ENCODE measurements around the gene SYMPK.

Gene SYMPK

DNA sequence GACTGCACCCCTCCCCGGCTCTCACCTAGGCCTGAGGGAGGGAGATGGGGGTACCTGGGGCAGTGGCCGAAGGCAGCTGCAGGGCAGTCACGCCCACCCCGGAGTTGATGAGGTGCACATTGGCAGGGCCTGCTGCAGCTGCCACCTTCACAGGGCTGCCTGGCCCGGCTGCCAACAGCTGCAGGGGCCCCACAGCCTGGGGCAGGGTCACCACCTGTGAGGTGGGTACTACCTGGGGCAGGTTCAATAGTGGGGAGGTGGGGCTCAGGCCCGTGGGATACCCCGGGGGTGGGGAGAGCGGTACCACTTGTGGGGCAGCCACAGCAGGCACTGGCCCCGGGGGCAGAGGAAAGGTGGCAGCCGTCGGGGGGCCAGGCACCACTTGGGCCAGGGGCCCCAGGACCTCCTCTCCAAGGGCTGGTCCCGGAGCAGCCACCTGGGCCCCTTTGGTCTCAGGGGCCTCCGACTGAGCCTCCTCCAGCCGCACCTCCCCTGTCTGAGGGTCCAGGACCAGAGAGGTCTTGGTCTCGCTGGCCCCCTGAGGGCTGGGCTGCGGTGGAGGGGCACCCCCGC is 96.6 kb downstream of the SYMPK start:
- Histone ChIP-seq H3K27me3 (ENCODE audit: insufficient read depth, low read depth, severe bottlenecking) (no peaks in the 10 kb centered on the region), H3K9me3 (ENCODE audit: severe bottlenecking) (no peaks in the 10 kb centered on the region), H3K36me3 (no peaks in the 10 kb centered on the region; the same call in 1 of the 2 replicates), H3K4me3 (ENCODE audit: low read depth, low read length) (no peak overlapping the region), H3K27ac (no peak overlapping the region)
- TF ChIP-seq, protein P1, sequence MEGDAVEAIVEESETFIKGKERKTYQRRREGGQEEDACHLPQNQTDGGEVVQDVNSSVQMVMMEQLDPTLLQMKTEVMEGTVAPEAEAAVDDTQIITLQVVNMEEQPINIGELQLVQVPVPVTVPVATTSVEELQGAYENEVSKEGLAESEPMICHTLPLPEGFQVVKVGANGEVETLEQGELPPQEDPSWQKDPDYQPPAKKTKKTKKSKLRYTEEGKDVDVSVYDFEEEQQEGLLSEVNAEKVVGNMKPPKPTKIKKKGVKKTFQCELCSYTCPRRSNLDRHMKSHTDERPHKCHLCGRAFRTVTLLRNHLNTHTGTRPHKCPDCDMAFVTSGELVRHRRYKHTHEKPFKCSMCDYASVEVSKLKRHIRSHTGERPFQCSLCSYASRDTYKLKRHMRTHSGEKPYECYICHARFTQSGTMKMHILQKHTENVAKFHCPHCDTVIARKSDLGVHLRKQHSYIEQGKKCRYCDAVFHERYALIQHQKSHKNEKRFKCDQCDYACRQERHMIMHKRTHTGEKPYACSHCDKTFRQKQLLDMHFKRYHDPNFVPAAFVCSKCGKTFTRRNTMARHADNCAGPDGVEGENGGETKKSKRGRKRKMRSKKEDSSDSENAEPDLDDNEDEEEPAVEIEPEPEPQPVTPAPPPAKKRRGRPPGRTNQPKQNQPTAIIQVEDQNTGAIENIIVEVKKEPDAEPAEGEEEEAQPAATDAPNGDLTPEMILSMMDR (IDR thresholded peaks at IDR 0.05; ENCODE audit: low read depth, low read length): no peak
- DNase-seq: no peak

DNA sequence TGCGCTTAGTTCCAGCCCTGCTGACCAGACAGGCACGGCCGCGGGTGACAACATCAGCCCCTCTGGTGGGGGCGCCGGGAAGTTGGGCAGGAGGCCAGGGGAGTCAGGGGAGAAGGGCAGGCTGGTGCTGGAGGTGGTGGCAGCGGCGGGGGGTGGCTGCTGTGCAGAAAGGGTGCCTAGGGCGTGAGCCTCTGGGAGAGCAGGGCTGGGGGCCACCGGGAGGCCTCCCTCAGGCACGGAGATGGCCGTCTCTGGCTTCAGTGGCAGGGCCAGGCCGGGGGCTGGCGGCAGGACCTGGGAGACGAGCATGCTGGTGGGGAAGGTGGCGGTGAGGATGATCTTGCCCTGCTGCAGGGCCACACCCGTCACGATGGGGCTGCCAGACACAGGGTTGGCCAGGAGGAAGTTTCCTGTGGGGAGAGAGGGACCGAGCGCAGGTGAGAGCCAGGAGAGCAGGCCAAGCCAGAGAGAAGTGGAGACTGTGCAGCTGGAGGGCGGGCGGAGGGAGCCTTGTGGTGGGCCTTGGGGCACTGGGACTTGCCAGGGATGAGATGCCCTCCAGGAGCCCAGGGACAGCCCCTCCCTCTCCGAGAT is 97.1 kb downstream of the SYMPK start:
- no peak for DNase-seq
- TF ChIP-seq, protein P1 (IDR thresholded peaks at IDR 0.05; ENCODE audit: low read depth, low read length): no peak
- Histone ChIP-seq H3K27me3 (ENCODE audit: insufficient read depth, low read depth, severe bottlenecking) (no peaks in the 10 kb centered on the region), H3K4me3 (ENCODE audit: low read depth, low read length) (no peak overlapping the region), H3K9me3 (ENCODE audit: severe bottlenecking) (no peaks in the 10 kb centered on the region), H3K27ac (no peak overlapping the region), H3K36me3 (no peaks in the 10 kb centered on the region)
